Prostate gland (tissue), 2 donors: ENCODE measurements around the gene KCNQ1. TPM values are rescaled to one million over a fixed set of nuclear protein-coding genes. Genes with fewer than 3 reads are reported as not detected.

Experiments used
- DNase-seq: peaks from one replicate; pipeline ENCODE4 v3.0.0-alpha.2; 2019; ENCODE audit warnings: low spot score
- H3K27ac ChIP-seq, 2 donors: fragments of 200-600 bp; sonication (generic); 2 replicates each; pipeline ENCODE4 v1.5.1; 2017 to 2019
- H3K27me3 ChIP-seq: fragments of 200-600 bp; sonication (generic); replicated peaks from 2 replicates; pipeline ENCODE4 v1.5.1; 2019; ENCODE audit not compliant: insufficient read depth
- H3K36me3 ChIP-seq, 2 donors: fragments of 200-600 bp; sonication (generic); 1 replicate in 1 of 2; 2 replicates in 1 of 2; pipeline versions ENCODE4 v1.5.1 to v1.8.1; 2017 to 2019
- H3K4me1 ChIP-seq: fragments of 200-600 bp; sonication (generic); replicated peaks from 2 replicates; pipeline ENCODE4 v1.5.1; 2019
- H3K4me3 ChIP-seq, 2 donors: fragments of 200-600 bp; sonication (generic); 2 replicates each; pipeline ENCODE4 v1.5.1; 2017 to 2019
- H3K9me3 ChIP-seq: fragments of 200-600 bp; sonication (generic); 2 replicates; pipeline ENCODE4 v1.5.1; 2017
- CTCF ChIP-seq, 4 experiments: fragments of 200-600 bp in 2 of 4; fragments of 450-650 bp in 2 of 4; sonication (generic) in 2 of 4; IDR thresholded peaks; 1 replicate in 3 of 4; 2 replicates in 1 of 4; pipeline ENCODE4 v1.5.1; 2016 to 2019; ENCODE audit warnings: antibody characterized with exemption in 4 of 4, mild to moderate bottlenecking in 2 of 4, moderate library complexity in 2 of 4
- POLR2A ChIP-seq: fragments of 450-650 bp; IDR thresholded peaks from one replicate; pipeline ENCODE4 v1.6.1; 2016; ENCODE audit warnings: antibody characterized with exemption, mild to moderate bottlenecking
- POLR2AphosphoS5 ChIP-seq: sonication (generic); formaldehyde crosslinking; IDR thresholded peaks from one replicate; pipeline ENCODE4 v1.6.1; 2017; ENCODE audit warnings: antibody characterized with exemption
- WGBS: methylation state at CpG from one replicate; pipeline ENCODE4 v1.1.5; 2018; 5-methylcytosine and 5-hydroxymethylcytosine counted together
- intact Hi-C: fragments of 100-400 bp; cut with DNase I; formaldehyde crosslinking; loops from one replicate; pipeline ENCODE4 v1.14.2; 2022
- total RNA-seq, 2 donors: library from RNA; depleted of rRNA; stranded (reverse); fragments of >200 nt; gene quantifications; one replicate each; pipeline ENCODE4 v1.1.0, GENCODE V29; 2016

KCNQ1 gene
- total RNA-seq, 2 donors from 2014 or later = 10.0 to 33.8 TPM

DNA sequence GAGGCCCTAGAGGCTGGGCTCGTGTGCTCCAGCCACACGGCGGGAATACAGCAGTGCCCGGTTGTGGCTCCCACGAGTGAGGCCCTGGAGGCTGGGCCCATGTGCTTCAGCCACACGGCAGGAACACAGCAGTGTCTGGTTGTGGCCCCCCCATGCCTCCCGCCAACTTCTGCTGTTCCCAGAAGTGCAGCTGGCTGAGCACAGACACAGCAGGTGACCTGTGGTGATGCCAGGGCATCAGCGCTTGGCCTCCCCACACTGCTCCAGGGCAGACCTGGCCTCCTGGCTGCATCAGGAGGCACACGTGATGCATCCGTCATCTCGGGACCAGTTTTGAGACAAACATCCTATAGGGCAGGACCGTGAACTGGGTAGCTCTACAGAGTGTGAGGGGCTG lies 144.7 kb downstream of the KCNQ1 start:
- Histone ChIP-seq H3K36me3 (no peaks in the 10 kb centered on the region), H3K27me3 (no peaks in the 10 kb centered on the region), H3K9me3 (no peaks in the 10 kb centered on the region), H3K27ac (no peak overlapping the region), H3K4me1 (no peaks in the 10 kb centered on the region), H3K4me3 (no peak overlapping the region)
- intact Hi-C loops = no loop called here
- WGBS = 89% methylated on average over 12 of the region's 12 CpGs
- TF ChIP-seq POLR2A (no peak), CTCF (IDR thresholded peaks at IDR 0.05) (no peak), POLR2AphosphoS5 (no peak)
- no peak for DNase-seq

DNA sequence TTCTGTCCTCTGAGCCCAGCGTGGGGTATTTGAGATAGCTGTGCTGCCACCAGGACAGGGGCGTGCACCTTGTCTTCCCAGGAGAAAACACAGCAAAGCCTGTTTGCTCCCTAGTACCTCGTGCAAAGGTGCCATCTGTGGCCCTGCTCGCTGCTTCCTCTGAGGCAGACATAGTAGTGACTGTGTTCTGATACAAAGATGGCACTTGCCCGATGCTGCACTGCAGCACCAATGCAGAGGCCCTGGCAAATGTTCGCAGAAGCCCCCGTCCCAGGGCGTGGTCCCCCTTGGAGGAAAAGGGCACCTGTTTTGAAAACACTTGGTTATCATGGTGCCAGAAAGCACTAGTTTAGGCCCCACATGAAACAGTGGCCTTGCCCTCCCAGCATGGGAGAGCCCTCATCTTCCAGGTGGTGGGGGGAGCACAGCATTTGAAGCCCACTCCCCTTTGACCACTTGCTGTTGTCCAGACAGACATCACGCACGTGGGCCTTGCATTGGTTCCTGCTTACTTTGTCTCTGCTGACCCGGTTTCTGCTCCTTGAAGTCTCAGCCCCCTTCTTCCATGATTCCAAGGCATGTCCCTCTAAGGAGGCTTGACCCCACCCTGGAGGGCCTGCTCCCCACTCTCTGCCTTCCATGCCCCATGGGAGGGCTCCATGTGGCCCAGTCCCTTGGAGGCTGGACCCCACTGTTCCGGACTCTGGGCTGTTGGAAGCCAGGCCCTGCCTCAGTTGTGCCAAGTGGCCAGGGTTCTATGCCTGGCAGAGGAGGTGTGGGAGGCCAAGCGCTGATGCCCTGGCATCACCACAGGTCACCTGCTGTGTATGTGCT lies 145.5 kb downstream of the KCNQ1 start:
- intact Hi-C loops = loop anchor here (10.0 kb wide), 1 partner anchor 126 kb away; no protein-coding TSS in a partner anchor
- Histone ChIP-seq H3K36me3 (no peaks in the 10 kb centered on the region), H3K27ac (no peak overlapping the region), H3K27me3 (no peaks in the 10 kb centered on the region), H3K4me3 (no peak overlapping the region), H3K9me3 (no peaks in the 10 kb centered on the region), H3K4me1 (no peaks in the 10 kb centered on the region)
- WGBS = 92% methylated on average over 13 of the region's 13 CpGs
- TF ChIP-seq POLR2A = no peak
- no peak for TF ChIP-seq CTCF (IDR thresholded peaks at IDR 0.05)
- no peak for TF ChIP-seq POLR2AphosphoS5
- no peak for DNase-seq

DNA sequence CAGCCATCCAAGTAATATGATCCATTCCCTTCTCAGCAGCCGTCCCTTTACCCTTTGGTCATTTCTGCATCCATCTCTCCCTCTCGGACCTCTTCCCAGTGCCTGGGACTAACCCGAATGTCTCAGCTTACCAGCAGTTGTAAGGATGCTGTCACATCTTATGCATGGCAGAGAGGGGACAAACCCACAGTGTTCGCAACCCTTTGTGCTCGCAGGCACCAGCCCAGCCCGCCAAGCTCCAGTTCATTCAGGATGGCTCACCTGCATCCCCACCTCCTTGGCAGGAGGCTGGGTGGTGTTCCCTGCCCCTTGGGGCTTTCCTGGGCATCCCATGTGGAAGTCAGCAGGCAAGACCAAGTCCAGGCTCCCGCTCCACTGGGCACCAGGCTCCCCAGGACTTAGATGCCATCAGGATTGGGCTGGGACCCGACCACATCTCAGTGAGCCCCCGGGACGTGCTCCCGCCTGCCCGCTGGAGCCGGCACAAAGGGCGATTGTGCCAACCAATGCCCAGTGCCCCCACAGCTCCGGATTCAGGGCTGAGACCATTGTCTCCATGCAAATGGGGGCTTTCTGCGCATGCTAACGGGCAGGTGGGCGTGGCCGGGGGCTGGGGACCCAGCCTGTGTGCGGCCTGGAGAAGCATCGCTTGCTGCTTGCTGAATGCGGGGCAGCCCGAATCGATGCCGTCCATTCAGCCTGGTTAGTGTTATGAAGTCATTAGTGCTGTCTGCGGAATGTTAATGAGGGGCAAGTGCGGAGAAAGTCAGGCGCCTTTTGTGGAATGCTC lies 146.4 kb downstream of the KCNQ1 start:
- Histone ChIP-seq H3K27ac (no peak overlapping the region), H3K4me1 (no peaks in the 10 kb centered on the region), H3K36me3 (no peaks in the 10 kb centered on the region), H3K4me3 (no peak overlapping the region), H3K9me3 (no peaks in the 10 kb centered on the region), H3K27me3 (no peaks in the 10 kb centered on the region)
- TF ChIP-seq POLR2A = no peak
- no peak for TF ChIP-seq POLR2AphosphoS5
- no peak for TF ChIP-seq CTCF (IDR thresholded peaks at IDR 0.05)
- no peak for DNase-seq
- WGBS = 57% methylated on average over 23 of the region's 28 CpGs
- intact Hi-C loops = loop anchor here (10.0 kb wide), 1 partner anchor 126 kb away; no protein-coding TSS in a partner anchor

GRCh38 chr11:2591805-2592204 lies 147.0 kb downstream of the KCNQ1 start:
- no peak for DNase-seq
- Histone ChIP-seq H3K36me3 (no peaks in the 10 kb centered on the region), H3K9me3 (no peaks in the 10 kb centered on the region), H3K27ac (no peak overlapping the region), H3K4me3 (no peak overlapping the region), H3K27me3 (no peaks in the 10 kb centered on the region), H3K4me1 (no peaks in the 10 kb centered on the region)
- intact Hi-C loops = loop anchor here (10.0 kb wide), 1 partner anchor 127 kb away; no protein-coding TSS in a partner anchor
- TF ChIP-seq CTCF (IDR thresholded peaks at IDR 0.05) (no peak), POLR2AphosphoS5 (no peak), POLR2A (no peak)
- WGBS = 81% methylated on average over 9 of the region's 10 CpGs
